GM12892 (cell line): ENCODE results near the gene DUSP10.

ENCODE experiments used
- DNase-seq: peaks from one replicate; pipeline ENCODE4 v3.0.0; 2011; ENCODE audit not compliant: insufficient read length
- FAIRE-seq: peaks from 2 replicates; lab custom pipeline; 2011; peaks lifted over from hg19 to GRCh38; lab: Jason Lieb, UNC
- POLR2A ChIP-seq: IDR thresholded peaks from 2 replicates; pipeline ENCODE4 v1.6.1; 2011; ENCODE audit warnings: low read depth, low read length, control low read depth
- POLR2AphosphoS5 ChIP-seq: IDR thresholded peaks from 2 replicates; pipeline ENCODE4 v1.6.1; 2011; ENCODE audit warnings: low read depth, low read length, control low read depth
- TAF1 ChIP-seq: IDR thresholded peaks from 2 replicates; pipeline ENCODE4 v1.6.1; 2011; ENCODE audit warnings: low read depth, mild to moderate bottlenecking, control low read depth, low read length, borderline replicate concordance

The DUSP10 gene

DNA sequence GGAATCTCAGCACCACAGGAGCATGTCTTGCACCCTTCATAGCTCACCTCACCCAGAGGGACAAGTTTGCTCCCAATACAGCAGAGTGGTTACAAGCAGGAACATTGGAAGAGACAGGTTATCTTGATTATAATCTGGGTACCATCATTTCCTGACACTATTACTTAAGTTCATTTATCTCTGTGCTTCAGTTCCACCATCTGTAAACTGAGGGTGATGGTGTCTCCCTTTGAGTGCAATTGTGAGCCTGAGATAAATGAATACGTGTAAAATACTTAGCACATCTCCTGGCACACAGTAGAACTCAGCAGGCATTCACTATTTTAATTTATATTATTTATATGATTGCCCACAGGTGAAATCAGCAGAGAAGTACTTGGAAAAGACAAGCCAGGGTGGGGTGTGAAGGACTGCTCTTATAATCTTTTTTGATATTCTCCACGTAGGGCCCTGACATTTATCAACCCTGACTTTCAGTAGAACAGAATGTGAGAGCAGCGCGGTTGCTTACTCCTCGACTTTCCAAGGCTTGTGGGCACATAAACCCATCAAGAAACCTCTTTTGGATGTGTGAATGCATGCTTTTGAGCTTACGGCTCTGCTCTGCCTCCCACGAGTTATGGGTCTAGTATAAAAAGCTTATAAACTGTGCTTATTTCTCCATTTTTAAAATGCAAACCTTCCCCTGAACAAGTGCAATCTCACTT lies 34.9 kb downstream of the DUSP10 start:
- FAIRE-seq (no peak), DNase-seq (no peak)
- TF ChIP-seq TAF1 (no peak), POLR2A (no peak), POLR2AphosphoS5 (no peak)

DNA sequence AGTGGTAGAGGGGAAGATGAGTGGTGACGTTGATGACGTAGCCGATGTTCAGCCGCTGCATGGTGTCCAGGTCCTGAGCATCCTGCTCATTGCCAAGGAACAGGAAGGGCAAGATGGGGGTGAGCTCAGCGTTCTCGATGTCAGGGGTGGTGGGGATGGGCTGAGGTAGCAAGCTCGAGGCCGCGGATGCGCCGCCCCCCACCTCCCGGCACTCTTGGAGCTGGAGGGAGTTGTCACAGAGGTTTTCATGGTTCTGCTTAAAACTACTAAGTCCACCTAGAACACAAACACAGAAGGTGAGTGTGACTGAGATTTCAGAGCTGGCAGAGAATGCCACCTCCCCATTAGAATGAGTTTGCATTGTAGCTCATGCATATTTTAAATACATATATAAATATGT lies 35.7 kb downstream of the DUSP10 start:
- FAIRE-seq (no peak), DNase-seq (no peak)
- no peak for TF ChIP-seq TAF1
- no peak for TF ChIP-seq POLR2AphosphoS5
- no peak for TF ChIP-seq POLR2A

DNA sequence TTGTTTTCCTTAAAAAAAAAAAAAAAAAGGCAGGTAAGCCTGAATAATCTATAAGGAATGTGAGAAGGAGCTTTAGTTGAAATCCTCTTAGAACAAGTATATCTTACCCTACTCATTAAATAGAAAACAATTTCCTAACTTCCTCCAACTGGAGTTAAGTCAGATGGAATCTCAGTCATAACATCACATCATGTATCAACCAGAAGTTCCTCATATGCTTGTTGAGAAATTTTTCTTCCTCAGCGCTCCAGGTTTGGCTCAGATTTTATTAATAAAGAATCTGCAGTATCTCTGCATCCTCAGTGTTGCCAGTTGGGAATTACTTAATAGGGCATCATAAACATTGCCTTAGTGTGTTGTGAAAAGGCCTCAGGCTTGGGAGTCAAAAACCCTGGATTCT lies 37.6 kb downstream of the DUSP10 start:
- FAIRE-seq (no peak), DNase-seq (no peak)
- TF ChIP-seq TAF1: no peak
- no peak for TF ChIP-seq POLR2A

DNA sequence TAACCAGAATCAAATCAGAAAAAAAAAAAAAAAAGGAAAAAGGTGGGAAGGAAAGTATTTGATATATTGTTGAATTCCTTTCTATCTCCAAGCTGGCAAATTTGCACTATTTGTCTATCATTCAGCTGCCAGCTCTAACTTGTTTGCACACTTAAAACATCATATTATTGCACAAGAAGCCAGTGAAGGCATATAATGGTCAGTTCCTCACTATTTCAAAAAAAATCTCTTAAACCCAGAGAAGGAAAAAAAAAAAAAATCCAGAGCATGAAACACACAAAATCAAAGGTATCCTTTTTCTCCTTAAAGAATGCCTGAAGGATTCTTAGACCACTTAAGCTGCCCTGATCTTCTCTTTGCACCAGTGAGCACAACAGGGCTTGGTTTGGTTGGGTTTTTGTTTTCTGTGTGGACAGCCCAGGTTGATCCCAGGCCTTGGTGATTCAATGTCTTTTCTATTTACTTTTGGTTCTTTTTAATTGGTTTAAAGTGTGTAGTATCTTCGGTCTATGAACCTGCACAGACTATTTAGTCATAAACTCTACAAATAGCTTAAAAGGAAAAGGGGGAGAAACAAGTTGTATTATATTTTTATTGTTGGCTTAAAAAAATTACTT lies 40.2 kb downstream of the DUSP10 start:
- TF ChIP-seq POLR2A (no peak), TAF1 (no peak), POLR2AphosphoS5 (no peak)
- DNase-seq: no peak
- no peak for FAIRE-seq

DNA sequence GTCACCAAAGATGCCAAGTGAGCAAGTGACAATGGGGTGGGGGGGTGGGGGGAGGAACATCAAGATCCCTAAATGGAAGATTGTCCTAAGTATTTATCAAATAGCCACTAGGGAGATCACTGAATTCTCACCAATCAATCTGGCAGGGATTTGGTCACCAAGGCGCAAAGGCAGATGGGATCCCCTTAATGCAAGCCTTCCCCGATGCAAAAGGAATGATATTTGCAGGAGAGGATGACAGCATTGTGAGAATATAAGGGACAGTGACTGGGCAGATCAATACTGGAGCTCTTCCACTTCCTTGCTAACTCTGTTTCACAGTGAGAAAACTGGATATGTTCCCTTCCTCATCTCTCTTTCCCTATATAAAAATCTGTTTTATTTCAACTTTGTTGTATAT lies 40.9 kb downstream of the DUSP10 start:
- FAIRE-seq: no peak
- DNase-seq: no peak
- TF ChIP-seq TAF1 (no peak), POLR2AphosphoS5 (no peak), POLR2A (no peak)

DNA sequence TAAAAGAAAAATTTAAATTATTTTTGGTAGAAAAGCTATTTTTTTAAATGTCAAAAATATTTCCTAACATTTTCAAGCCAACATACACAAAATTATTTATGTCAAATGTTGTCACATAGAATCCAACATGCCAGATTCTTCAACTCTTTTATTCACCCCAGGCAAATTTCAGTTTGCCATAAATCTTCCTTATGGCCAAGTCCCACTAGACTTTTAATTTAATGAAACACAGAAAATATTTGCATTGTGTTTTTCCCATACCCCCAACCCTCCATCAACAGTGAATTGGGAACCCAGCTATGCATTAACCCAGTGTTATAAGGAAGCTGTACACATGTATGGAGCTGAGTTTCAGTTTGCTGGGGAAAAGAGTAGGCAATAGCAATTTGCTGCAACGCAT lies 41.4 kb downstream of the DUSP10 start:
- DNase-seq: no peak
- FAIRE-seq: no peak
- TF ChIP-seq POLR2A: no peak

DNA sequence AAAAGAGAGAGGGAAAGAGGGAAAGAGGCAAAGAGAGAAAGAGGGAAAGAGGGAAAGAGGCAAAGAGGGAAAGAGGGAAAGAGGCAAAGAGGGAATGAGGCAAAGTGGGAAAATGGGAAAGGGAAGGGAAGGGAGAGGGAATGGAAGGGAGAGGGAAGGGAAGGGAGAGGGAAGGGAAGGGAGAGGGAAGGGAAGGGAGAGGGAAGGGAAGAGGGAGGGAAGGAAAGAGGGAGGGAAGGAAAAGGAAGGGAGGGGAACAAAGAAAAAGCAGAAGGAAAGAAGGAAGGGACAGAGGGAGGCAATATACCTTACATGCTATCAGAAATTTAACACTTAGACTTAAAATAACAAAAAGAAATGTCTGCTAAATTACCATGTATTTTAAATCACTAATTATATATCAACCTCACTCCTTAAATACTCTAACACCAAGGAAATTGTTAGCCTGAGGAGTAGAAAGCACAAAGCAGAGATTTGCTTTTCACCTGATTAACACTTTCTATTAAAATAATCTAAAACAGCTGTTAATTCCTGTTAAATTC lies 41.8 kb downstream of the DUSP10 start:
- no peak for FAIRE-seq
- DNase-seq: no peak
- TF ChIP-seq TAF1 (no peak), POLR2AphosphoS5 (no peak), POLR2A (no peak)

DNA sequence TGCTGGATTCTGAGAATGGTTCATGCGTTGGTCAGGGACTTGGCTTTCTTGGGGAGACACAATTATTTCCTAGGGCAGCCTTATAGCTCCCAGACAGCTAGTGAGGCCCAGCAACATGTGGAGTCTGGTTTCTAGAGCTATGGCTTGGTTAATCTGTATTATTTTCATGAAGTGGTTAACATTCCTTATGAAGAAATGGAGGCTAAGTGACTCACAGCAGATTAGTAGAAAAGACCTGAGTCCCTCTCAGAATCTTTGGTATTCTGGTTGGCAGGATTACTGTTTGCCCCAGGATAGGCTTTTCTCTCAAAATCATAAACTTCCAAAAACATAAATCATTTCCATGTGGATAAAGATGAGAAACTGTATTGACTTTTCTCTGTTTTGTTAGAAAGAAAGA lies 42.3 kb downstream of the DUSP10 start:
- no peak for FAIRE-seq
- TF ChIP-seq POLR2AphosphoS5 (no peak; the same call in 1 of the 2 replicates), TAF1 (no peak), POLR2A (no peak)
- DNase-seq: no peak

DNA sequence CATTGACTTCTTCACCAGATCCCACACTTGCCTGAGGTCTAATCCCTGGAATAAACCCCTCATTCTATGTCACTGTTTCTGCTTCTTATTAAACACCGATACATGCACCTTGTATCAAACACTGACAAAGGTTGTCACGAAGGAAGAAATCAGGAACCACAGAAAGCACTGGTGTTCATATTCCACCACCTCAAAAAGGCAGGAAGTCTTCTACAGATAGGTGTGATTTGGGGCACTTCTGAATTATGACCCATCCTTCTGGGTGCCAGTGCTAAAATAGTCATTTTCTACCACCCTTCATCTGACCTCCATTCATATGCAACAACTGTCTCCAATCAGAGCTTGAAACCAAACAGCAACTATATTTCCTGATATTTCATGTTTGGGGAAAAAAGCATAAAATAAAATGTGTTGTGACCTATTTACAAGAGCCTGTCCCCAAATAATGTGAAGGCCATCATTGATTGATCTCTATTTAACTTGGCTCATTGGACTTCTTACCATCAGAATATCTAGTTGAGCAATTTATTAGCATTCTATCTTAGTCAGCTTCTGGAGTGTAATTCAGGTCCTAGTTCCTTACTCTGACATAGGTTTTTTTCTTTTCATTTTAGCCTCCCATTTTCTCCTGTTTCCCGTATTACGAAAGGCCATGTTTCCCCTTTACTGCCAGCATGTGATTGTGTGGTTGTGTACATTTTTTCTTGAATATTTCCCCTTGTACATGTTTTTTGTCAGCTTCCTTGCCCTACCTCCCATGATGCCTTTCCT lies 43.1 kb downstream of the DUSP10 start:
- FAIRE-seq: peak; percentile 66
- TF ChIP-seq POLR2A (no peak; the same call in 1 of the 2 replicates), POLR2AphosphoS5 (no peak), TAF1 (no peak)
- no peak for DNase-seq

DNA sequence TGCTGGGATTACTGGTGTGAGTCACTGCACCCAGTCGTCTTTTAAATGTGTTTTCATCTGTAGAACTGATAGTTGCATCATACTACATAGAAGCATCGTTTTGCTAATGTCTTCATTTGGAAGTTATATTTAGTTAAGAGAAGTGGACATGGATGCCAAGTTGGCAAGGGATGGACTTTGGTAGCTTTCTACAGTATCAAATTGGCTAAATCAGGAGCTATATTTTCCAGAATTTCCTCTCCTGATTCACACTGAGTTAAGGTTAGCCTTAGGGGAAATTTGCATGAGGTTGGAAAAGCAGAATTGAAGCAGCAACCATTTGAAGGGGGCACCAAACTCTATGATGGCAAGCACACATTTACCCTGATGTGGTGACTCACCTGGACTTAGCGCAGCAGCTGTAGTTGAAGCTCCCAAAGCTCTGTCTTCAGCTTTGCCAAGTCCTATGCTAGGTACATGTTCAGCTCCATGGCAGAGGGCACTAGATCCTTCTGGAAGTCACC lies 43.9 kb downstream of the DUSP10 start:
- DNase-seq: no peak
- no peak for TF ChIP-seq POLR2A
- no peak for TF ChIP-seq POLR2AphosphoS5
- TF ChIP-seq TAF1: no peak
- FAIRE-seq: peak; percentile 21

DNA sequence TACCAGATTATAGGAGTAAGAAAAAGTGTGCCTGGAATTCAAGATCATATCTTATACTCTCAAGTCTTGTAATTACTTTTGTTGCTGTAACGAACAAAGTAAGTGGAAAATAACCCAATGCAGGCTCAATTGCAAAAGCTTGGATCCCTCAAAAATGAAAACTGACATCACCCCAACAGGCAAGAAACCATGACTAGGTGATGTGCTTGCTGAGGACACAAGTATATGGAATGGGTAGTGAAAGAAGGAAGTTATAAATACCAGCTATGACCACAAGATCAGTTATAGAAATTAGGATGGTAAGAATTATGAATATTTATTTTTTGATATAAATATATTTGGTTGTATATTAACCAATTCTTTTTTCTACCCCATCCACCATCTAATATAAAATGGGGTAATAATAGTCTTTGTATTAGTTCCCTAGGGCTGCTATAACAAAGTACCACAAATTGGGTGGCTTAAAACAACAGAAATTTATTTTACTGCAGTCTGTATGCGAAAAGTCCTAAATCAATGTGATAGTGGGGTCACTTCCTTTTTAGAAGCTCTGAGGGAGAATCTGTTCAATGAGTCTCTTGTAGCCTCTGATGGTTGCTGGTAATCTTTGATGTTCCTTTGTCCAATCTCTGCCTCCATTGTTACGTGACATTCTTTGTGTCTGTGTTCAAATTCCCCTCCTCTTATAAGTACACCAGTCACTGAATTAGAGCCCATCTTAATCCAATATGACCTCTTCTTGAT lies 45.0 kb downstream of the DUSP10 start:
- no peak for FAIRE-seq
- DNase-seq: no peak
- no peak for TF ChIP-seq TAF1
- TF ChIP-seq POLR2A: no peak
- no peak for TF ChIP-seq POLR2AphosphoS5
